ENCODE data around the gene GOLGA7B.

GOLGA7B gene

DNA sequence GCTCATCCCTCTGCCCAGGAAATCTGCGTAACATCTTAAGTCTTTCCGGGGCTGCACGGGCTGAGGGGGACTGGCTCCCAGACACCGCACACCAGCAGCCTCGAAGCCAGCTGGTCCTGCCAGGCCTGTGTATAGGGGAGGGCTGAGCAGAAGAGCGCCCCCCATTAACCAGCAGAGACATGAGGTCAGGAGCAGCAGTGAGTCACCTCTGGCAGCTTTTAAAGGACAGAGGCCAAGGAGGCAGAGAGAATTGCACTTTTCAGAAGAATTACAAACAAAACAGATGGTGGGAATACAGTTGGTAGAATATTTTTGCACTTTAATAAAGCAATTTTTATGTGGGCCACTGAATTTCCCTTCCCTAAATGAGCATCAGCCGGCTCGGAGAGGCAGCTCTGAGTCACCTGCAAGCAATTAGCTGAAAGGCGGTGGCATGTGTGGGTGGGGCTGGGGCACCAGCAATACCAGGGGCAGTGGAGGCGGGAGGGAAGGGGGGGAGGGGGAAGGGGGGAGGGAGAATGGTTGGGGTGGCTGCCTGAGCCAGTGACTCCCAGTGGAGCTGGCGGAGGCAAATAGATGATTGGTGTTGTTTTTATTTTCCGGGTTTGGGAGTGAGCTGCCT lies 39.1 kb downstream of the GOLGA7B start:
- DNase-seq (ENCODE audit: low read depth, low spot score): no peak
- H3K9ac ChIP-seq (ENCODE audit: insufficient read length, low read depth): peak overlapping the region; percentile 76

DNA sequence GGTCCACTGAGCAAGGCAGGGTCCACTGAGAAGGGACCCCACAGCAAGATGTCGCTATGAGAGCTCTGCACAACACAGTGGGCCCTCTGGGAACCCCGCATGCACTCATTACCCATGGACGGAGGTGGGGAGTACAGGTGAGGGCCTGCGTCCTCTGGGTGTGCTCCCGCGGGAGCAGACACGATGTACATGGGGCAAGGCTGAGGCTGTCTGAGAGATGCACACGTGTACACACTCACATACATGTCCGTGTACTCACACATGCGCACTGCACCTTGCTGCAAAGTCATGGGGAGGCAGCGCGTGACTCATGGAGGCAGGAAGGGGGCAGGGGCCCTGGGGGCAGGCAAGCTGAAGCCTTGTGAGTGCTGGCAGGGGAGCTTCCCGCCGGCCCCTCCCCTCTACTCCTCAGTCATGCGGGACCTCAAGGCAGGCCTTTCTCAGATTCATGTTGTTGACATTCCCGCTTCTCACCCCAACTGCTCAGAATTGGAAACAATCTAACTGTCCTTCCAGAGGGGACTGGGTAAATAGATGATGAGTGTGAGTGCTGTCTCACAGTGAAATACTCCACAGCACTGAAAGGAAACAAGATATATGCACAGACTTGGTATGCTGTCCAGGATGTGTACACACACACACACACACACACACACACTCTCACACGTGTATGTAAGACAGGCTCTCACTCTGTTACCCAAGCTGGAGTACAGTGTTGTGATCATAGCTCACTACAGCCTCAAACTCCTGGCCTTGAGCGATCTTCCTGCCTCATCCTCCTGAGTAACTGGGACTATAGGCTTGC lies 40.0 kb downstream of the GOLGA7B start:
- Histone ChIP-seq H3K27me3 (ENCODE audit: insufficient read depth, insufficient read length) (no peaks in the 10 kb centered on the region), H3K9me3 (ENCODE audit: insufficient read depth, low read length) (no peaks in the 10 kb centered on the region), H3K4me3 (ENCODE audit: insufficient read length, low read depth) (peak overlapping the region; percentile 36), H3K9ac (ENCODE audit: insufficient read length, low read depth) (peak overlapping the region; percentile 76), H3K4me1 (ENCODE audit: insufficient read depth, insufficient read length) (peaks cover 10% of the 10 kb centered on the region), H3K36me3 (ENCODE audit: insufficient read depth, insufficient read length, low read length) (no peaks in the 10 kb centered on the region)
- peak; percentile 63 for DNase-seq (ENCODE audit: low read depth, low spot score)
- TF ChIP-seq YY1 (IDR thresholded peaks at IDR 0.05; ENCODE audit: insufficient read depth, insufficient read length) (peak; percentile 31), ZNF274 (IDR thresholded peaks at IDR 0.05; ENCODE audit: low read depth, low read length) (no peak)

More for the DNA sequence above, 39.1 kb downstream of the GOLGA7B start:
- Histone ChIP-seq H3K4me1 (ENCODE audit: insufficient read depth, insufficient read length) (peaks cover 10% of the 10 kb centered on the region), H3K9me3 (ENCODE audit: insufficient read depth, low read length) (no peaks in the 10 kb centered on the region), H3K27me3 (ENCODE audit: insufficient read depth, insufficient read length) (no peaks in the 10 kb centered on the region), H3K4me3 (ENCODE audit: insufficient read length, low read depth) (peak overlapping the region; percentile 36), H3K36me3 (ENCODE audit: insufficient read depth, insufficient read length, low read length) (no peaks in the 10 kb centered on the region)
- TF ChIP-seq SUZ12 (IDR thresholded peaks at IDR 0.05; ENCODE audit: extremely low read depth, insufficient read depth, insufficient read length) (no peak), YY1 (IDR thresholded peaks at IDR 0.05; ENCODE audit: insufficient read depth, insufficient read length) (no peak), ZNF274 (IDR thresholded peaks at IDR 0.05; ENCODE audit: low read depth, low read length) (no peak)

DNA sequence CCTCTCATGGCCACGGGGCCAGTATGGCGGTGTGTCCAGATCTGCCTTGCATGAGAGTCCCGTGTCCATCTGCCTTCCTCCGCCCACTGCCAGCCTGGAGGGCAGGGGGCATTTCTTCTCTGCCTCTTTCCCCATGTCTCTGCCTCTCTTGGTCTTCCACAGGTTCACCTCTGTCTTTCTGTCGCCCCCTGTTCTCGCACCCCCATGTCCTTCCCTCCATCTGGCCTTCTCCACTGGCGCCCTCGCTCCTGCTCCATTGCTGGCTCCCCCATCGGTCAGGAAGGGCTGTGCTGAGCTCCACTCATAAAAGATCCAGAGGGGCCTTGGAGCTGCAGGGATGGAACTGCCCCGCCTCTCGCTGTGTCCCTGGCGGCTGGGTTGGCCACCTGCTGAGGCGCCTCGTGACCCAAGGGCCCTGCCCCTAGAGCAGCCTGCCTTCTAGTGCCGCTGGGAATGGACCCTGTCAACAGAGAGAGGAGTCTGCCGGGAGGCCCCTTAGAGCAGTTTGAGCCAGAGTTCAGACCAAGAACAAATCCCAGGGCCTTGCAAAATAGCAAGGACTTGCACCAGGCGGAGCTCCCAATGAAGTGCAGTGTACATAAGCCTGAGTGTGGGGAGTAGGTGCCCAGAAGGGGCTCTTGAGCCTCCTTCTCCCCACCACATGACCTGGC lies 42.0 kb downstream of the GOLGA7B start:
- TF ChIP-seq SUZ12 (IDR thresholded peaks at IDR 0.05; ENCODE audit: extremely low read depth, insufficient read depth, insufficient read length) (no peak), YY1 (IDR thresholded peaks at IDR 0.05; ENCODE audit: insufficient read depth, insufficient read length) (no peak), ZNF274 (IDR thresholded peaks at IDR 0.05; ENCODE audit: low read depth, low read length) (no peak)
- H3K36me3 ChIP-seq (ENCODE audit: insufficient read depth, insufficient read length, low read length): no peaks in the 10 kb centered on the region
- peaks cover 6% of the 10 kb centered on the region for H3K4me1 ChIP-seq (ENCODE audit: insufficient read depth, insufficient read length)
- no peak for DNase-seq (ENCODE audit: low read depth, low spot score)
- no peak overlapping the region for H3K4me3 ChIP-seq (ENCODE audit: insufficient read length, low read depth)
- no peak overlapping the region for H3K9ac ChIP-seq (ENCODE audit: insufficient read length, low read depth)
- no peaks in the 10 kb centered on the region for H3K27me3 ChIP-seq (ENCODE audit: insufficient read depth, insufficient read length)
- H3K9me3 ChIP-seq (ENCODE audit: insufficient read depth, low read length): no peaks in the 10 kb centered on the region

DNA sequence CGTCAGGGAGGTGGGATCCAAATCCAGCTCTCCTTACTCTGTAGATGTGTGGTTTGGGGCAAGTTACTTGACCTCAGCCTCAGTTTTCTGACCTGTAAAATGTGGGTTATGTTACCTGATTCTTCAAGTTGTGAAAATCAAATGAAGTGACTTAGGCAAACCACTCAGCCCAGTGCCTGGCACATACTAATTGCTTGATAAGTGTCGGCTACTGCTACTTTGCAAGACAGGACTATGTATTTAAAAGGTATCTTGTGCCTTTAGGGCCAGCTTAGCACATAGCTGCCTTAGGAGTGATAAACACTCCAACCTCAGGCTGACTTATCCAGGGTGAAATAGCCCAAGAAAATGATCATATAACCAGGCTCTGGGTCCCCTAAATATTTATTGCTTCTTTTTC lies 42.9 kb downstream of the GOLGA7B start:
- TF ChIP-seq YY1 (IDR thresholded peaks at IDR 0.05; ENCODE audit: insufficient read depth, insufficient read length): no peak
- TF ChIP-seq SUZ12 (IDR thresholded peaks at IDR 0.05; ENCODE audit: extremely low read depth, insufficient read depth, insufficient read length): no peak
- TF ChIP-seq ZNF274 (IDR thresholded peaks at IDR 0.05; ENCODE audit: low read depth, low read length): no peak
- DNase-seq (ENCODE audit: low read depth, low spot score): no peak
- Histone ChIP-seq H3K27me3 (ENCODE audit: insufficient read depth, insufficient read length) (no peaks in the 10 kb centered on the region), H3K9me3 (ENCODE audit: insufficient read depth, low read length) (no peaks in the 10 kb centered on the region), H3K36me3 (ENCODE audit: insufficient read depth, insufficient read length, low read length) (no peaks in the 10 kb centered on the region), H3K9ac (ENCODE audit: insufficient read length, low read depth) (no peak overlapping the region), H3K4me3 (ENCODE audit: insufficient read length, low read depth) (no peak overlapping the region), H3K4me1 (ENCODE audit: insufficient read depth, insufficient read length) (peaks cover 6% of the 10 kb centered on the region)

DNA sequence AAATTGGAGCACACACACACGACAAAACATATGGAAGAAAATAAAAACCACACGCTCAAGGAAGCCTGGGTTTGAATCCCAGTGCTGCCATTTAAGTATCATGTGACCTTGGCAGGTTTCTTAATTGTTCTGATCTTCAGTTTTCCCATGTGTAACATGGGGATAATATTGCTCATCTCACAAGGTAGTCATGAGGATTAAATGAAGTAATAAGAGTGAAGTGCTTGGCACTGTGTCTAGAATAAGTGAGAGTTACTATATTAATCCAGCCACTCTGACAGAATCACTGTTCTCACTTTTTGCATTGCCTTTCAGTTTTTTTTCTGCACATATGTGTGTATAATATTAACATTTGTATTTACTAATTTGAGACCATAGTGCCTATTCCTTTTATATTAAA lies 43.3 kb downstream of the GOLGA7B start:
- Histone ChIP-seq H3K9ac (ENCODE audit: insufficient read length, low read depth) (no peak overlapping the region), H3K9me3 (ENCODE audit: insufficient read depth, low read length) (no peaks in the 10 kb centered on the region), H3K27me3 (ENCODE audit: insufficient read depth, insufficient read length) (no peaks in the 10 kb centered on the region), H3K4me3 (ENCODE audit: insufficient read length, low read depth) (no peak overlapping the region), H3K4me1 (ENCODE audit: insufficient read depth, insufficient read length) (peaks cover 6% of the 10 kb centered on the region), H3K36me3 (ENCODE audit: insufficient read depth, insufficient read length, low read length) (no peaks in the 10 kb centered on the region)
- TF ChIP-seq ZNF274 (IDR thresholded peaks at IDR 0.05; ENCODE audit: low read depth, low read length) (no peak), SUZ12 (IDR thresholded peaks at IDR 0.05; ENCODE audit: extremely low read depth, insufficient read depth, insufficient read length) (no peak), YY1 (IDR thresholded peaks at IDR 0.05; ENCODE audit: insufficient read depth, insufficient read length) (no peak)
- no peak for DNase-seq (ENCODE audit: low read depth, low spot score)

DNA sequence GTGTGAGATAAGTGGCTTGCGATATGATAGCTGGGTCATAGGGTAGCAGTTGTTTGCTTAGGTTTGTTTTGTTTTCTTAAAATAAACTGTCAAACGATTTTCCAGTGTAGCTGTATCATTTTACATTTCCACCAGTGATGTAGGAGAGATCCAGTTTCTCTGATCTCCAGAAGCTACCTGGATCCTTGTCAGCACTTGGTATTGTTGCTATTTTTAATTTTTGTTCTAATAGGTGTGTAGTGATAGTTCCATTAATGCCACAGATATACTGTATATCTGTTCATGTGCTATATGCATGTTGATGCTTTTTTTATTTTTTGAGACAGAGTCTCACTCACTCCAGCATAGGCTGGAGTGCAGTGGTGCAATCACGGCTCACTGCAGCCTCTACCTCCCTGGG lies 44.4 kb downstream of the GOLGA7B start:
- Histone ChIP-seq H3K9me3 (ENCODE audit: insufficient read depth, low read length) (no peaks in the 10 kb centered on the region), H3K4me3 (ENCODE audit: insufficient read length, low read depth) (no peak overlapping the region), H3K4me1 (ENCODE audit: insufficient read depth, insufficient read length) (peaks cover 9% of the 10 kb centered on the region), H3K36me3 (ENCODE audit: insufficient read depth, insufficient read length, low read length) (no peaks in the 10 kb centered on the region), H3K9ac (ENCODE audit: insufficient read length, low read depth) (no peak overlapping the region), H3K27me3 (ENCODE audit: insufficient read depth, insufficient read length) (no peaks in the 10 kb centered on the region)
- no peak for DNase-seq (ENCODE audit: low read depth, low spot score)
- TF ChIP-seq YY1 (IDR thresholded peaks at IDR 0.05; ENCODE audit: insufficient read depth, insufficient read length) (no peak), ZNF274 (IDR thresholded peaks at IDR 0.05; ENCODE audit: low read depth, low read length) (no peak), SUZ12 (IDR thresholded peaks at IDR 0.05; ENCODE audit: extremely low read depth, insufficient read depth, insufficient read length) (no peak)

DNA sequence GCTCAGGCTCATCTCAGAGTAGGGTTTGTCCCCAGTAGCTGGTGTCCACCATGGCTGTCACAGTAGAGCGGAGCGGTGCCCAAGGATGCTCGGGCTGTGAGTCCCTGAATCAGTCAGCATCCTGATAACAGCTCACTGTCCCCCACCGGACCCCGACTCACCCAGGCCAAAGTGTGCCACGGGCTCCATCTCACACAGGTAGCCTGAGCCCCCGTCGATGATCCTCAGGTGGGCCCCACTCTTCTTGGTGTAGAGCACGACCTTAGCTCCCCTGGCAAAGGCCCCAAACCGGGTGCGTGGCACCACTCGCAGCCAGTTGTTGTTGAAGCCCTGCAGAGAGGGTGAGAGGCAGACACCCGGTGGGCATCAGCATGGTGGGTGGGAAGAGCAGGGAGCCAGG lies 45.4 kb downstream of the GOLGA7B start:
- Histone ChIP-seq H3K4me3 (ENCODE audit: insufficient read length, low read depth) (no peak overlapping the region), H3K4me1 (ENCODE audit: insufficient read depth, insufficient read length) (peaks cover 7% of the 10 kb centered on the region), H3K9me3 (ENCODE audit: insufficient read depth, low read length) (no peaks in the 10 kb centered on the region), H3K9ac (ENCODE audit: insufficient read length, low read depth) (no peak overlapping the region), H3K36me3 (ENCODE audit: insufficient read depth, insufficient read length, low read length) (no peaks in the 10 kb centered on the region), H3K27me3 (ENCODE audit: insufficient read depth, insufficient read length) (no peaks in the 10 kb centered on the region)
- TF ChIP-seq ZNF274 (IDR thresholded peaks at IDR 0.05; ENCODE audit: low read depth, low read length): no peak
- TF ChIP-seq SUZ12 (IDR thresholded peaks at IDR 0.05; ENCODE audit: extremely low read depth, insufficient read depth, insufficient read length): no peak
- no peak for TF ChIP-seq YY1 (IDR thresholded peaks at IDR 0.05; ENCODE audit: insufficient read depth, insufficient read length)
- no peak for DNase-seq (ENCODE audit: low read depth, low spot score)

All from NT2/D1 (cell line).